ENCODE data around the gene TEAD1. TPM values are rescaled to one million over a fixed set of nuclear protein-coding genes. Genes with fewer than 3 reads are reported as not detected.
A peak's percentile ranks its signal among the peaks of the same experiment; 100 is the strongest.

TEAD1 gene
- total RNA-seq, 2 experiments from 2014 or later = 1.0 to 1.5 TPM

DNA sequence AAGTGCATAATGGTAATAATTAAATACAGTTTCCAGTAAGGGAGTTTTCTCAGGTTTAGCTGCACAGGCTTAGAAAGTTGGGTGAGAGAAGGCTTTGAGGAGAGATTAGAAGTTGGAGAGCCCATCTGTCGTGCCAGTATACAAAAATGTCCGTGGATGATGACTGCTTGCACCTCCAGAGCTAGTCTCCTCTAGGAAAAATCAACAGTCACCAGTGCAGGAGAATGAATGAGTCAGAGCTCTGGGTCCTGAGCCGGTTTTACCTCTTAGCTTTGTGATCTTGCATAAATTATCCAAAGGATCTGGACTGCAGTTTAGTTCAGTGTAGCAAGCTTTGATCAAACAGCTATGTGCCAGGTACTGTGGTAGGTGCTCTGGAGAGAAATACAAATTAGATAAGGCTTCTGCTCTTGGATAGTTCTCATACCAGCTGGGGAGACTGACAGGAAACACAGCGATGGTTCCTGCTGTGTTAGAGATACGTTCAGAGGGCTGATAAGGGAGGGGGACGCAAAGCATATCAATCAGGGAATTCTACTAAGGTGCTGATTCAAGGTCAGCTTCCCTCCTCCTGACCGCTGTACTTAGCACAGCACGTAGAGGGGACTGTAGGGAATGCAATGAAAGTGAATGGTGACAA, 125.9 kb downstream of the TEAD1 start:
- Mint-ChIP-seq H3K4me1 (ENCODE audit: low read depth) (no peaks in the 10 kb centered on the region), H3K4me3 (no peak overlapping the region), H3K27me3 (peaks cover 44% of the 10 kb centered on the region), H3K27ac (no peak overlapping the region), H3K36me3 (no peaks in the 10 kb centered on the region), H3K9me3 (no peaks in the 10 kb centered on the region)
- ChIA-PET POLR2A (no interaction called here), CTCF (no interaction called here)
- no peak for DNase-seq
- intact Hi-C loops (cut with micrococcal nuclease) = no loop called here

DNA sequence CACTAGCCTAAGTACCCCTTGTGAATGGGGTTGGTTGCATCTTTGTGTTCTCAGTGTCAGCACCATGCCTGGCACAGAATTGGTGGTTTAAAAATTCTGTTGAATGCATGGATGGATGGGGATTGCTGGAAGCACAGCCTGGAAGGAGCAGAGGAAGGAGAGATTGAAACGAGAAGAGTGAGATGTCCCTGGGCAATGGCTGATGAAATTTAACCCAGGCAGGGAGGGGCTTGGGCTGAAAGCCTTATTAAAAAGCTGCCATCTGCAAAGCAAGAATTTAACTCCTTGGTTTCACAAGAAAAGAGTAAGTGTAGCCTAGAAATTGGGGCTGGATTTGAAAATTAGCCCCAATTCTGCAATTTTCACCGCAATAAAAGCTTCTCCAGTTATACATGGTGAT, 126.7 kb downstream of the TEAD1 start:
- Mint-ChIP-seq H3K36me3 (no peaks in the 10 kb centered on the region), H3K9me3 (no peaks in the 10 kb centered on the region), H3K27ac (no peak overlapping the region), H3K4me1 (ENCODE audit: low read depth) (no peaks in the 10 kb centered on the region), H3K27me3 (peaks cover 44% of the 10 kb centered on the region), H3K4me3 (no peak overlapping the region)
- no peak for DNase-seq
- CTCF ChIA-PET = no interaction called here
- POLR2A ChIA-PET = no interaction called here
- intact Hi-C loops (cut with micrococcal nuclease) = no loop called here

GRCh38 chr11:12801976-12802375, 127.8 kb downstream of the TEAD1 start:
- intact Hi-C loops (cut with micrococcal nuclease) = no loop called here
- no peak for DNase-seq
- Mint-ChIP-seq H3K27me3 (peaks cover 45% of the 10 kb centered on the region), H3K36me3 (no peaks in the 10 kb centered on the region), H3K4me3 (no peak overlapping the region), H3K27ac (no peak overlapping the region), H3K4me1 (ENCODE audit: low read depth) (no peaks in the 10 kb centered on the region), H3K9me3 (no peaks in the 10 kb centered on the region)
- ChIA-PET POLR2A (no interaction called here), CTCF (no interaction called here)

DNA sequence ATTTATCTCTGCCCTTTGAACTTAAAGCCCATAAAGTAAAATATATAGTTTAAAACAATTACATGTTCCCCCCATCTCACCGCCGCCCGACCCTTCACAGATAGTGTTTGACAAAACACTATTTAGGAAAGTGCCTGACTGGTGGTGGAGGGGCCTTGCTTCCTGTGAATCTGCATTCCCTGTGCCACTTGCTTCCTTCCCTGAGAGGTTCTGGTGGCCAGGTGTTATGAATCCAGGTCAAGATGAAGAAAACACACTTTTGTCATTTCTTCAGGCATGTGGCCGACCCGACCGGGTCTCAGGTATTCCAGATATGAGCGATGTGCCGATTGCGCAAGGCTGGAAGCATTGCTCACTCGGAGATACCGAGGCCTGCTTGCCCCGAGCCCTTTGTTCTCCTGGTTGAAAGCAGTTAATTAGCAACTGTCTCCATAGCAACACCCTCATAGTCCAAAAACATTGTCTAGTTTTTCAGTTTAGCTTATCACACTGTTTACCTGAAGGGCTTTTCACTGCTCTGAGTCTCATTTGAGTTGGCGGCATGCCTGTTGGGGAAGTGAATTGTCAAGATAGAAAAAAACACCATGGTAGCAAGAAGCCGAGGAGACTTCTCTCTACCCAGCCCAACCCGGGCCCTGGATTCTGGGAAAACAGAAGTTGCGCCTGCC, 128.3 kb downstream of the TEAD1 start:
- no peak overlapping the region for H3K4me3 Mint-ChIP-seq
- H3K4me1 Mint-ChIP-seq (ENCODE audit: low read depth) = no peaks in the 10 kb centered on the region
- intact Hi-C loops (cut with micrococcal nuclease) = no loop called here
- peak; percentile 54 for DNase-seq
- H3K27me3 Mint-ChIP-seq = peaks cover 45% of the 10 kb centered on the region
- ChIA-PET CTCF (interaction anchor here (1.5 kb wide), 1 partner anchor 86 kb away, joined by 6 read pairs; no protein-coding TSS in a partner anchor), POLR2A (no interaction called here)
- H3K36me3 Mint-ChIP-seq = no peaks in the 10 kb centered on the region
- no peaks in the 10 kb centered on the region for H3K9me3 Mint-ChIP-seq
- no peak overlapping the region for H3K27ac Mint-ChIP-seq

DNA sequence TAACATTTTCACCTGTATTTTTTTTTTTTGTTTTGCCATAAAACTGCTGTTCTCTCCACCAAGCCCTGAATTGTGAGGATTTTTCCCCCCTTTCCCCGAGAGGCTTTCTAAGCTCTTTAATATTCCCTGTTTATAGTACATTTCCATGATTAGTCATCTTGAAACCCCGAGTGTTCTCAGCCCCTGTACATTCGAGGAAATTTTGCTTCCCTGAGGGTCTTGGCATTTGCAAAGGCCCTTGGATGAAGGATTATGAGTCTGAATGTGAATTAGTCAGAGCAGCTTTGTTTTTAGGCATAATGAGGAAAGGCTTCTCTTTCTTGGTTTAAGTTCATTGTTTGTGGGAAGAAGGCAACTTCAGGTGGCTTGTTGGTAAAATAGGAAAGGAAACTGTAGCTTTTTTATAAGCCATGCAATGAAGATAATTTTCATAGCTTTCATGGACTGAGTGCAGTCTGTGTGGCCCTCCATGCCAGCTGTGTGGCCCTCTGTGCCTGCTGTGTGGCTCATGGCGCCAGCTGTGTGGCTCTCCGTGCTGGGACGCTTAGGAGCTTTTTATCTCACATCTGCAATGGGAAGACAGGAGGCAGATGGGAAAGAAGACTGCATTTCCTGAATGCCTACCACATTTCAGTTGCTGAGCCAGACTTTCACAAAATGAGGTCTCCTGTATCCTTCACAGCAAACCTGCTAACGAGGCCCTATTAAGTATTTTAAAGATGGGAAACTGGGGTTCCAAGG, 129.0 kb downstream of the TEAD1 start:
- ChIA-PET CTCF (interaction anchor here (1.5 kb wide), 1 partner anchor 85 kb away, joined by 6 read pairs; no protein-coding TSS in a partner anchor), POLR2A (no interaction called here)
- Mint-ChIP-seq H3K27me3 (peaks cover 44% of the 10 kb centered on the region), H3K4me3 (no peak overlapping the region), H3K9me3 (no peaks in the 10 kb centered on the region), H3K27ac (no peak overlapping the region), H3K4me1 (ENCODE audit: low read depth) (no peaks in the 10 kb centered on the region), H3K36me3 (no peaks in the 10 kb centered on the region)
- intact Hi-C loops (cut with micrococcal nuclease) = no loop called here
- DNase-seq = no peak

GRCh38 chr11:12806113-12806512, 131.9 kb downstream of the TEAD1 start:
- H3K9me3 Mint-ChIP-seq = no peaks in the 10 kb centered on the region
- DNase-seq = no peak
- no peak overlapping the region for H3K27ac Mint-ChIP-seq
- intact Hi-C loops (cut with micrococcal nuclease) = no loop called here
- CTCF ChIA-PET = no interaction called here
- H3K27me3 Mint-ChIP-seq = peaks cover 31% of the 10 kb centered on the region
- POLR2A ChIA-PET = no interaction called here
- H3K4me3 Mint-ChIP-seq = no peak overlapping the region
- no peaks in the 10 kb centered on the region for H3K36me3 Mint-ChIP-seq
- peaks cover 2% of the 10 kb centered on the region for H3K4me1 Mint-ChIP-seq (ENCODE audit: low read depth)

DNA sequence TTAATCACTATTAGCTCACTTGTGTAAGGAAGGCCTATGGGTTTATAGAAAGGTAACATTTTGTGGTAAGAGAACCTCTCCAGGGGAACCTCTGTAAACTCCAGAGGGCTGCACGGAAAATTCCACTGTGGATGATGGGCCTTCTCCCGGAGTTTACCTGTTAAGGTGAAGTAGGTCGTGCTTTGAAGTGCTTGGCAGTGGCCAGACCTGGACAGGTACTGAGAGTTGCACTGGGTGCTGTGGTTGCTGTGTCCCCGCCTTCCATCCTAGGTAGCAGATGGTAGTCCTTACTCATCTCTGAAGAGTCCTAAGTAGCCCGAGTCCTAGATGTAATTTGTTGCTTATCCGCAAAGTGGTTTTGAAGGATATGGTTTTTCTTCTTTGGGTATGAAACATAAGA, 133.4 kb downstream of the TEAD1 start:
- Mint-ChIP-seq H3K27ac (no peak overlapping the region), H3K4me3 (no peak overlapping the region), H3K27me3 (peaks cover 31% of the 10 kb centered on the region), H3K36me3 (no peaks in the 10 kb centered on the region), H3K9me3 (no peaks in the 10 kb centered on the region), H3K4me1 (ENCODE audit: low read depth) (peaks cover 2% of the 10 kb centered on the region)
- CTCF ChIA-PET = no interaction called here
- DNase-seq = no peak
- POLR2A ChIA-PET = no interaction called here
- intact Hi-C loops (cut with micrococcal nuclease) = no loop called here

DNA sequence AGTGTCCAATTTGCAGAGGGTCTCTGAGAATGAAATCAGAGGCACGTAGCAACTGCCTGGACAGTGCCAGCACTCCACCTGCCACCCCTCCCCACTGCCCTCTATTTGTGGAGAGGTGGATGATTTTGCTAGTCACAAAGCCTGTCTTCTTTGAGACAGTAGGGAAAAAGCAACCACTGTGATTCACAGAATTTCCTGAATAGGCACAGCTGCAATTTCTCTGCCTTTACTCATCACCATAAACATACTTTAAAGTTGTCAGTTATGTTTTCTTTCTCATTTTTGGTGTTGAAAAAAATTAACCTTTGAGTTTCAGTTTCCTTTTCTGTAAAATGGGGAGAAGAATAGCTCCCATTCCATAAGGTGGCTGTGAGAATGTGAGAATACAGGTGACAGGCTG, 134.3 kb downstream of the TEAD1 start:
- Mint-ChIP-seq H3K36me3 (no peaks in the 10 kb centered on the region), H3K27me3 (peaks cover 30% of the 10 kb centered on the region), H3K4me3 (no peak overlapping the region), H3K27ac (no peak overlapping the region), H3K9me3 (no peaks in the 10 kb centered on the region), H3K4me1 (ENCODE audit: low read depth) (peaks cover 2% of the 10 kb centered on the region)
- no peak for DNase-seq
- CTCF ChIA-PET = no interaction called here
- intact Hi-C loops (cut with micrococcal nuclease) = no loop called here
- POLR2A ChIA-PET = no interaction called here

DNA sequence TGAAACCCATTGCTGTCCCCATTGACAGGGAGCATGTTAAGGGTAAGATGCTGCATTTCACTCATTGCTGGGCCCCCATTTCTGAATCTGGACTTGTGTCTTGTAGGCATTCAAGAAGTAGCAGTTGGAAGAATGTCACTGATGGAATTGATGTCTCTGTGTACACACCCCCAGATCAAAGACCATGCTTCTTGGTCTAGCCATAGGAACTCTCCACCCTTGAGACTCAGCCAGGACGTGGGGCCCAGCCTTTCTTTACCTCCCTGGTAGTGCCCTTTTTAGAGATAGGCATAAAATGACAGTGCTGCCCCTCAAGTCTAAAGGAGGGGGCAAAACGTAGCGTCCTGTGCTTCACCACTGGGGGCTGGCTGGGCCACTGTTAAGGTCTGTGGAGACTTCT, 135.1 kb downstream of the TEAD1 start:
- no peak for DNase-seq
- no peak overlapping the region for H3K4me3 Mint-ChIP-seq
- ChIA-PET POLR2A (no interaction called here), CTCF (no interaction called here)
- no peaks in the 10 kb centered on the region for H3K9me3 Mint-ChIP-seq
- H3K36me3 Mint-ChIP-seq = no peaks in the 10 kb centered on the region
- H3K27ac Mint-ChIP-seq = no peak overlapping the region
- peaks cover 3% of the 10 kb centered on the region for H3K4me1 Mint-ChIP-seq (ENCODE audit: low read depth)
- intact Hi-C loops (cut with micrococcal nuclease) = no loop called here
- peaks cover 26% of the 10 kb centered on the region for H3K27me3 Mint-ChIP-seq

DNA sequence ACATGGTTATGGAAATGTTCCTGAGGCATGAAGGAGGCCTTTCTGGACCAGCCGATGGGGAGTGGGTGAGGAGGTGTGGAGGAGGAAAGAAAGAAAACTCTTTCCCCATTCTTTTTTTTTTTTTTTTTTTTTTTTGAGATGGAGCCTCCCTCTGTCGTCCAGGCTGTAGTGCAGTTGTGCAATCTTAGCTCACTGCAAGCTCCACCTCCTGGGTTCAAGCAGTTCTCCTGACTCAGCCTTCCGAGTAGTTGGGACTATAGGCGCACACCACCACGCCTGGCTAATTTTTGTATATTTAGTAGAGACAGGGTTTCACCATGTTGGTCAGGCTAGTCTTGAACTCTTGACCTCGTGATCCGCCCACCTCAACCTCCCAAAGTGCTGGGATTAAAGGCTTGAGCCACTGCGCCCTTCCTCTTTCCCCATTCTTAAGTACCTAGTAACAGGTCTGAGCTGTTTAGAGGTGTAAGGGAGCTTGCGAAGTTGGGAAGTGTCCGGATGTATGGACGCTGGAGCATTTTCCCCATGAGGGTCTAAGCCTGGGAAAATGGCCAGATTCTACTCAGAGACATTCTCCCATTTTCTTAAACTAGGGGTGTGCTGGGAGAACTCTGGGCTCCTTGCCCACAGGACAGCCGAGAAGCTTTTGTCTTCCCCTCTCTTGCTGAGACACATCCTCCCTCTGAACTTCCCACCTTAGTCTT, 135.8 kb downstream of the TEAD1 start:
- Mint-ChIP-seq H3K9me3 (no peaks in the 10 kb centered on the region), H3K4me1 (ENCODE audit: low read depth) (peaks cover 9% of the 10 kb centered on the region), H3K27me3 (peaks cover 23% of the 10 kb centered on the region), H3K36me3 (no peaks in the 10 kb centered on the region), H3K27ac (no peak overlapping the region), H3K4me3 (no peak overlapping the region)
- intact Hi-C loops (cut with micrococcal nuclease) = no loop called here
- DNase-seq = no peak
- CTCF ChIA-PET = no interaction called here
- POLR2A ChIA-PET = interaction anchor here (0.6 kb wide), 1 partner anchor 653 kb away, joined by 3 read pairs; the partner anchor contains the start of gene BTBD10

DNA sequence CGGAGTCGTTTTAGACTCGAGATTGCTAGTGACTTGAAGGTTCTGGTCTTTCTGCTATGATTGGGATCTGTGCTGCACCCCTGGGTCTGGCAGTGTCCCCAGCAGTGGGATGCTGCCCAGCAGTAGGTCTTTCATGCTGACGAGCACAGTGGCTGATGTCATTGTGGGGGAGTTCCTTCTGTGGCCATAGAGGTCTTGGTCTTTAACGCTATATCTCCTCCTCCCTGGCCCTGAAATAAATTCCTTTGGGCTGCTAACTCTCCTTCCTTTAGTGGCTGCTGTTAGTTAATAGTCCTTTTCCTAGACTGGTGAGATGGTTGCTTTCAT, 136.3 kb downstream of the TEAD1 start:
- ChIA-PET CTCF (no interaction called here), POLR2A (no interaction called here)
- DNase-seq = no peak
- Mint-ChIP-seq H3K4me3 (no peak overlapping the region), H3K4me1 (ENCODE audit: low read depth) (peaks cover 15% of the 10 kb centered on the region), H3K27me3 (peaks cover 25% of the 10 kb centered on the region), H3K36me3 (no peaks in the 10 kb centered on the region), H3K27ac (no peak overlapping the region), H3K9me3 (no peaks in the 10 kb centered on the region)
- intact Hi-C loops (cut with micrococcal nuclease) = no loop called here

DNA sequence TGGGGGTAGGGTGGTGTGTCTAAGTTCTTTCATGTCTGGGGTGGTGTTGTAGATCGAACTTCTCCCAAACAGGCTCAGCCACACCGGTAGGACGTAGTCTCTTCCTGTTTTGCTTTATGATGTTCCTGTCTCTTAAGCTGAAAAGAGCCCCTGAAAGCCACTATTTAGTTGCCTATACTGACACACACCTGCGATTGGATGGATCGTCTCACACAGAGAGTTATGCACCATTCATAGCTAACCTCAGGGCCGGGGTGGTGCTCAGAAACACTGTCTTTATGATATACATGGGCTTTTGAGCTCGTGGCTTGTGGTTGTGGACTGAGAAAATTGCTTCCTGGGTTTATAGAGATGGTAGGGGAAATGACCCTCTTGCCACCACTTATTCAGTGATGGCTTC, 137.6 kb downstream of the TEAD1 start:
- Mint-ChIP-seq H3K36me3 (no peaks in the 10 kb centered on the region), H3K4me3 (no peak overlapping the region), H3K4me1 (ENCODE audit: low read depth) (peaks cover 16% of the 10 kb centered on the region), H3K27me3 (peaks cover 29% of the 10 kb centered on the region), H3K27ac (no peak overlapping the region), H3K9me3 (no peaks in the 10 kb centered on the region)
- DNase-seq = no peak
- intact Hi-C loops (cut with micrococcal nuclease) = no loop called here
- ChIA-PET CTCF (no interaction called here), POLR2A (no interaction called here)
